COLO829 (cell line): ENCODE measurements around the gene TCTN3.
"Not testable (repeated sequence)": the region's sequence is repeated elsewhere in the genome, so short reads cannot be mapped to it uniquely, and the experiment has no call there.

Experiments used
- DNase-seq: peaks from one replicate; pipeline ENCODE4 v3.0.0; 2012; ENCODE audit warnings: low spot score

The TCTN3 gene

GRCh38 chr10:95628786-95629185 lies 64.9 kb downstream of the TCTN3 start:
- DNase-seq = no peak

- DNase-seq = no peak
Observed at GRCh38 chr10:95626500-95626899, 67.2 kb downstream of the TCTN3 start.

GRCh38 chr10:95620415-95620814 lies 73.3 kb downstream of the TCTN3 start:
- not testable (repeated sequence) for DNase-seq

- DNase-seq = no peak
Observed at GRCh38 chr10:95618101-95618500, 75.6 kb downstream of the TCTN3 start.

- no peak for DNase-seq
Observed at GRCh38 chr10:95616446-95616845, 77.3 kb downstream of the TCTN3 start.
